Left lung (tissue), 10 donors: ENCODE results near the gene RARA. TPM values are rescaled to one million over a fixed set of nuclear protein-coding genes. Genes with fewer than 3 reads are reported as not detected.

ENCODE experiments used
- ATAC-seq: fragments of 200-7000 bp; cut with Tn5 transposase; one replicate; pipeline ENCODE4 v1.9.1; 2020; ENCODE audit warnings: moderate library complexity
- DNase-seq, 4 donors: peaks; one replicate each; pipeline ENCODE4 v3.0.0-alpha.2; 2013 to 2020
- H3K27ac ChIP-seq, 2 donors: fragments of 200-600 bp; sonication (generic) in 1 of 2; one replicate each; pipeline versions ENCODE4 v1.5.0 to v1.8.0; 2020 to 2021
- H3K27me3 ChIP-seq, 2 donors: fragments of 200-600 bp; sonication (generic) in 1 of 2; one replicate each; pipeline versions ENCODE4 v1.5.0 to v1.8.0; 2020 to 2021
- H3K36me3 ChIP-seq, 2 donors: fragments of 200-600 bp; sonication (generic) in 1 of 2; one replicate each; pipeline versions ENCODE4 v1.5.0 to v1.8.0; 2020 to 2021
- H3K4me1 ChIP-seq, 2 donors: fragments of 200-600 bp; one replicate each; pipeline ENCODE4 v1.8.0; 2021
- H3K4me3 ChIP-seq, 2 donors: fragments of 200-600 bp; sonication (generic) in 1 of 2; one replicate each; pipeline versions ENCODE4 v1.5.0 to v1.8.0; 2020 to 2021; ENCODE audit warnings: mild to moderate bottlenecking in 1 of 2
- H3K9me3 ChIP-seq, 2 donors: fragments of 200-600 bp; sonication (generic) in 1 of 2; one replicate each; pipeline versions ENCODE4 v1.5.0 to v1.8.0; 2020 to 2021
- CTCF ChIP-seq, 2 donors: fragments of 200-600 bp; sonication (generic) in 1 of 2; IDR thresholded peaks; one replicate each; pipeline versions ENCODE4 v1.5.0 to v1.8.0; 2021; ENCODE audit warnings: antibody characterized with exemption in 2 of 2
- intact Hi-C, 2 donors: fragments of 100-400 bp; cut with DNase I; formaldehyde crosslinking; loops; one replicate each; pipeline versions ENCODE4 v1.11.2 to v1.14.2; 2022
- polyA plus RNA-seq, 6 donors: library from polyadenylated mRNA; unstranded; fragments of 120-200 nt; gene quantifications; one replicate each; pipeline ENCODE4 v1.2.1, GENCODE V29; 2013; ENCODE audit not compliant: insufficient read length in 6 of 6
- total RNA-seq, 2 donors: library from RNA; stranded (reverse); fragmentation: NEBNext Ultra II Directional; extraction: Animal tissue kit (Norgen Biotek cat#: 25700); gene quantifications; one replicate each; pipeline ENCODE4 v1.2.1, GENCODE V29; 2021
- donor health status: DM: no; HTN: yes; CAD: no.
- donor health status: DM: no; HTN: no; CAD: no.

The RARA gene
- total and polyA plus RNA-seq, 8 donors: 45.5 to 62.6 (median 53.1) TPM

GRCh38 chr17:40342504-40343218 is 33.7 kb downstream of the RARA start:
- TF ChIP-seq CTCF (IDR thresholded peaks at IDR 0.05): no peak
- Histone ChIP-seq H3K27ac (peak overlapping the region; percentile 93 to 100), H3K4me1 (peaks cover 37 to 87% of the 10 kb centered on the region in 2 donors), H3K9me3 (no peaks in the 10 kb centered on the region), H3K36me3 (no peaks in the 10 kb centered on the region), H3K27me3 (no peaks in the 10 kb centered on the region), H3K4me3 (peak overlapping the region; percentile 87 to 99)
- intact Hi-C loops: no loop called here
- no peak for DNase-seq
- no peak for ATAC-seq

- Histone ChIP-seq H3K27me3 (no peaks in the 10 kb centered on the region), H3K36me3 (peaks cover 0 to 6% of the 10 kb centered on the region in 2 donors), H3K4me1 (peaks cover 45 to 87% of the 10 kb centered on the region in 2 donors), H3K9me3 (no peaks in the 10 kb centered on the region), H3K4me3 (peak overlapping the region; percentile 87 to 99), H3K27ac (peak overlapping the region; percentile 93 to 100)
- DNase-seq: peak in 1 of 4 donors; percentile 67
- no peak for TF ChIP-seq CTCF (IDR thresholded peaks at IDR 0.05)
- no peak for ATAC-seq
- intact Hi-C loops: no loop called here
These were observed 34.5 kb downstream of the RARA start for GRCh38 chr17:40343219-40344119.

- no peaks in the 10 kb centered on the region for H3K9me3 ChIP-seq
- DNase-seq (no peak), ATAC-seq (no peak)
- no peaks in the 10 kb centered on the region for H3K27me3 ChIP-seq
- H3K27ac ChIP-seq: peak overlapping the region; percentile 93 to 100
- intact Hi-C loops: no loop called here
- no peak for TF ChIP-seq CTCF (IDR thresholded peaks at IDR 0.05)
- peaks cover 54 to 87% of the 10 kb centered on the region in 2 donors for H3K4me1 ChIP-seq
- peak overlapping the region; percentile 87 to 99 for H3K4me3 ChIP-seq
- H3K36me3 ChIP-seq: peaks cover 0 to 17% of the 10 kb centered on the region in 2 donors
These were observed 35.6 kb downstream of the RARA start for GRCh38 chr17:40344421-40345160.

- Histone ChIP-seq H3K4me1 (peaks cover 62 to 87% of the 10 kb centered on the region in 2 donors), H3K36me3 (peaks cover 0 to 25% of the 10 kb centered on the region in 2 donors), H3K27ac (peak overlapping the region; percentile 93 to 100), H3K27me3 (no peaks in the 10 kb centered on the region), H3K9me3 (no peaks in the 10 kb centered on the region), H3K4me3 (peak overlapping the region; percentile 87 to 99)
- no peak for TF ChIP-seq CTCF (IDR thresholded peaks at IDR 0.05)
- ATAC-seq (peak; percentile 57), DNase-seq (peak; percentile 75 to 90 (median 84))
- intact Hi-C loops: no loop called here
These were observed 36.4 kb downstream of the RARA start for GRCh38 chr17:40345161-40345993.
